GM21723 (cell line): ENCODE results near the gene EEA1.
"Not testable (repeated sequence)": the region's sequence is repeated elsewhere in the genome, so short reads cannot be mapped to it uniquely, and the experiment has no call there.

Experiments
- ATAC-seq: cut with Tn5 transposase; IDR thresholded peaks from one replicate; pipeline ENCODE4 v1.9.1; 2021; ENCODE audit warnings: mild to moderate bottlenecking, moderate library complexity; ENCODE audit not compliant: unreplicated experiment

EEA1 gene

GRCh38 chr12:92821142-92821541 lies 108.0 kb downstream of the EEA1 start:
- ATAC-seq = no peak

- no peak for ATAC-seq
Measured at GRCh38 chr12:92814584-92814983, 114.5 kb downstream of the EEA1 start.

- peak; percentile 86 for ATAC-seq
Measured at GRCh38 chr12:92810370-92810769, 118.7 kb downstream of the EEA1 start.

- no peak for ATAC-seq
Measured at GRCh38 chr12:92803903-92804302, 125.2 kb downstream of the EEA1 start.

- no peak for ATAC-seq
Measured at GRCh38 chr12:92802906-92803305, 126.2 kb downstream of the EEA1 start.

- no peak for ATAC-seq
Measured at GRCh38 chr12:92796650-92797049, 132.4 kb downstream of the EEA1 start.

- ATAC-seq = no peak
Measured at GRCh38 chr12:92794814-92795213, 134.3 kb downstream of the EEA1 start.

- not testable (repeated sequence) for ATAC-seq
Measured at GRCh38 chr12:92794356-92794755, 134.7 kb downstream of the EEA1 start.

GRCh38 chr12:92786045-92786444 lies 143.1 kb downstream of the EEA1 start:
- ATAC-seq = no peak

GRCh38 chr12:92785563-92785950 lies 143.5 kb downstream of the EEA1 start:
- no peak for ATAC-seq

GRCh38 chr12:92784797-92785562 lies 144.1 kb downstream of the EEA1 start:
- ATAC-seq = peak; percentile 98

- ATAC-seq = no peak
Measured at GRCh38 chr12:92784356-92784755, 144.7 kb downstream of the EEA1 start.

GRCh38 chr12:92779902-92780301 lies 149.2 kb downstream of the EEA1 start:
- no peak for ATAC-seq

GRCh38 chr12:92778525-92778924 lies 150.6 kb downstream of the EEA1 start:
- ATAC-seq = no peak

GRCh38 chr12:92775416-92775815 lies 153.7 kb downstream of the EEA1 start:
- no peak for ATAC-seq

GRCh38 chr12:92771001-92771400 lies 158.1 kb downstream of the EEA1 start:
- no peak for ATAC-seq

- peak; percentile 85 for ATAC-seq
Measured at GRCh38 chr12:92769124-92769901, 159.8 kb downstream of the EEA1 start.

GRCh38 chr12:92765871-92766270 lies 163.2 kb downstream of the EEA1 start:
- ATAC-seq = no peak

GRCh38 chr12:92764831-92765230 lies 164.3 kb downstream of the EEA1 start:
- ATAC-seq = no peak

- no peak for ATAC-seq
Measured at GRCh38 chr12:92762773-92763172, 166.3 kb downstream of the EEA1 start.

GRCh38 chr12:92759634-92760268 lies 169.3 kb downstream of the EEA1 start:
- ATAC-seq = no peak
